ENCODE data around the gene PARD6G. TPM values are rescaled to one million over a fixed set of nuclear protein-coding genes. Genes with fewer than 3 reads are reported as not detected.

PARD6G gene
- total RNA-seq, 4 donors from 2014 or later: 0.40 to 3.3 (median 1.3) TPM

- no peak for DNase-seq
- H3K4me1 ChIP-seq: peaks cover 0 to 4% (median 0%) of the 10 kb centered on the region in 4 donors
- peaks cover 0 to 41% (median 13%) of the 10 kb centered on the region in 4 donors for H3K36me3 ChIP-seq
- no peaks in the 10 kb centered on the region for H3K9me3 ChIP-seq
- intact Hi-C loops (cut with DNase I; ENCODE audit: low total_unique reads): no loop called here
- no peak overlapping the region for H3K4me3 ChIP-seq
- WGBS, 2 donors (ENCODE audit: low coverage in 1 of 2): 95% methylated on average over 11 of the region's 12 CpGs; no CpG with 5 or more reads in 1 of the 2 donors
- H3K27ac ChIP-seq: no peak overlapping the region
- no peaks in the 10 kb centered on the region for H3K27me3 ChIP-seq
- in situ Hi-C loops (cut with MboI; ENCODE audit: low pct_ligation_motif_present in 1 of 4, low pct_unique_long_range_greater_than_20kb in 1 of 4, low sequenced_read_pairs in 3 of 4): no loop called here
- TF ChIP-seq POLR2AphosphoS5 (IDR thresholded peaks at IDR 0.05) (no peak), EP300 (IDR thresholded peaks at IDR 0.05; ENCODE audit: low read depth) (no peak), POLR2A (IDR thresholded peaks at IDR 0.05) (no peak), CTCF (IDR thresholded peaks at IDR 0.05) (no peak)
Measured at GRCh38 chr18:80137976-80138375, 109.3 kb downstream of the PARD6G start.

GRCh38 chr18:80137137-80137536 lies 110.2 kb downstream of the PARD6G start:
- Histone ChIP-seq H3K27me3 (no peaks in the 10 kb centered on the region), H3K27ac (no peak overlapping the region), H3K9me3 (no peaks in the 10 kb centered on the region), H3K4me1 (peaks cover 0 to 4% (median 0%) of the 10 kb centered on the region in 4 donors), H3K36me3 (peaks cover 0 to 41% (median 14%) of the 10 kb centered on the region in 4 donors), H3K4me3 (no peak overlapping the region)
- DNase-seq: no peak
- no peak for TF ChIP-seq CTCF (IDR thresholded peaks at IDR 0.05)
- no peak for TF ChIP-seq POLR2AphosphoS5 (IDR thresholded peaks at IDR 0.05)
- TF ChIP-seq EP300 (IDR thresholded peaks at IDR 0.05; ENCODE audit: low read depth): no peak
- TF ChIP-seq POLR2A (IDR thresholded peaks at IDR 0.05): no peak
- intact Hi-C loops (cut with DNase I; ENCODE audit: low total_unique reads) (no loop called here), in situ Hi-C loops (cut with MboI; ENCODE audit: low pct_ligation_motif_present in 1 of 4, low pct_unique_long_range_greater_than_20kb in 1 of 4, low sequenced_read_pairs in 3 of 4) (no loop called here)
- WGBS, 2 donors (ENCODE audit: low coverage in 1 of 2): 91 to 97% methylated on average over 4 to 14 of the region's 14 CpGs

GRCh38 chr18:80136679-80137078 lies 110.6 kb downstream of the PARD6G start:
- Histone ChIP-seq H3K9me3 (no peaks in the 10 kb centered on the region), H3K4me3 (no peak overlapping the region), H3K36me3 (peaks cover 0 to 41% (median 14%) of the 10 kb centered on the region in 4 donors), H3K27ac (no peak overlapping the region), H3K4me1 (peaks cover 0 to 4% (median 0%) of the 10 kb centered on the region in 4 donors), H3K27me3 (no peaks in the 10 kb centered on the region)
- WGBS, 2 donors (ENCODE audit: low coverage in 1 of 2): 90% methylated on average over 8 of the region's 8 CpGs; no CpG with 5 or more reads in 1 of the 2 donors
- intact Hi-C loops (cut with DNase I; ENCODE audit: low total_unique reads) (no loop called here), in situ Hi-C loops (cut with MboI; ENCODE audit: low pct_ligation_motif_present in 1 of 4, low pct_unique_long_range_greater_than_20kb in 1 of 4, low sequenced_read_pairs in 3 of 4) (no loop called here)
- DNase-seq: no peak
- no peak for TF ChIP-seq EP300 (IDR thresholded peaks at IDR 0.05; ENCODE audit: low read depth)
- no peak for TF ChIP-seq CTCF (IDR thresholded peaks at IDR 0.05)
- TF ChIP-seq POLR2A (IDR thresholded peaks at IDR 0.05): no peak
- no peak for TF ChIP-seq POLR2AphosphoS5 (IDR thresholded peaks at IDR 0.05)

GRCh38 chr18:80135136-80135535 lies 112.2 kb downstream of the PARD6G start:
- peaks cover 0 to 4% (median 0%) of the 10 kb centered on the region in 4 donors for H3K4me1 ChIP-seq
- intact Hi-C loops (cut with DNase I; ENCODE audit: low total_unique reads) (no loop called here), in situ Hi-C loops (cut with MboI; ENCODE audit: low pct_ligation_motif_present in 1 of 4, low pct_unique_long_range_greater_than_20kb in 1 of 4, low sequenced_read_pairs in 3 of 4) (no loop called here)
- peaks cover 0 to 41% (median 14%) of the 10 kb centered on the region in 4 donors for H3K36me3 ChIP-seq
- H3K9me3 ChIP-seq: no peaks in the 10 kb centered on the region
- no peak overlapping the region for H3K27ac ChIP-seq
- no peak for TF ChIP-seq CTCF (IDR thresholded peaks at IDR 0.05)
- no peak for TF ChIP-seq EP300 (IDR thresholded peaks at IDR 0.05; ENCODE audit: low read depth)
- no peak for TF ChIP-seq POLR2A (IDR thresholded peaks at IDR 0.05)
- TF ChIP-seq POLR2AphosphoS5 (IDR thresholded peaks at IDR 0.05): no peak
- no peak overlapping the region for H3K4me3 ChIP-seq
- no peaks in the 10 kb centered on the region for H3K27me3 ChIP-seq
- DNase-seq: no peak
- 96 to 100% methylated on average over 1 of the region's 1 CpG for WGBS, 2 donors (ENCODE audit: low coverage in 1 of 2)
